Testis (tissue), 3 donors: ENCODE data around the gene WAPL. TPM values are rescaled to one million over a fixed set of nuclear protein-coding genes. Genes with fewer than 3 reads are reported as not detected.
A peak's percentile ranks its signal among the peaks of the same experiment; 100 is the strongest.

Source experiments
- DNase-seq: peaks from one replicate; pipeline ENCODE4 v3.0.0-alpha.2; 2019
- H3K27ac ChIP-seq, 2 donors: fragments of 200-600 bp; sonication (generic); one replicate each; pipeline ENCODE4 v1.5.1; 2019
- H3K27me3 ChIP-seq: fragments of 200-600 bp; sonication (generic); one replicate; pipeline ENCODE4 v1.5.1; 2019
- H3K36me3 ChIP-seq: fragments of 200-600 bp; sonication (generic); one replicate; pipeline ENCODE4 v1.5.1; 2017; ENCODE audit warnings: low read depth; ENCODE audit errors: missing control alignments
- H3K4me1 ChIP-seq: fragments of 200-600 bp; sonication (generic); one replicate; pipeline ENCODE4 v1.5.1; 2019
- H3K4me3 ChIP-seq, 2 donors: fragments of 200-600 bp; sonication (generic); one replicate each; pipeline ENCODE4 v1.5.1; 2017 to 2019
- H3K9me3 ChIP-seq: fragments of 200-600 bp; sonication (generic); one replicate; pipeline ENCODE4 v1.5.1; 2017
- CTCF ChIP-seq, 3 experiments: fragments of 450-650 bp in 2 of 3; fragments of 200-600 bp in 1 of 3; sonication (generic) in 1 of 3; IDR thresholded peaks; one replicate each; pipeline ENCODE4 v1.5.1; 2016 to 2019; ENCODE audit warnings: antibody characterized with exemption in 3 of 3, mild to moderate bottlenecking in 2 of 3, moderate library complexity in 1 of 3
- POLR2A ChIP-seq: fragments of 450-650 bp; IDR thresholded peaks from one replicate; pipeline ENCODE4 v1.6.1; 2017; ENCODE audit warnings: antibody characterized with exemption, mild to moderate bottlenecking, moderate library complexity
- WGBS, 2 donors: methylation state at CpG; one replicate each; pipeline ENCODE4 v1.1.5; 2018; 5-methylcytosine and 5-hydroxymethylcytosine counted together
- intact Hi-C: fragments of 100-400 bp; cut with DNase I; formaldehyde crosslinking; loops from one replicate; pipeline ENCODE4 v1.15.1; 2023; ENCODE audit warnings: low total_unique reads
- polyA plus RNA-seq: library from polyadenylated mRNA; stranded (reverse); fragments of 350-450 nt; fragmentation: Illumina TruSeq; extraction: RNeasy Lipid Tissue Mini Kit (QIAGEN cat#74804); gene quantifications from one replicate; pipeline ENCODE4 v1.2.3, GENCODE V29; 2014; ENCODE audit warnings: low read depth, low replicate concordance; ENCODE audit not compliant: insufficient read depth
- total RNA-seq, 2 donors: library from RNA; depleted of rRNA; stranded (reverse); fragments of >200 nt; gene quantifications; one replicate each; pipeline ENCODE4 v1.2.3, GENCODE V29; 2016

Gene WAPL
- total and polyA plus RNA-seq, 3 donors from 2014 or later, result 65.7 to 89.8 (median 80.8) TPM

- H3K9me3 ChIP-seq, result no peaks in the 10 kb centered on the region
- DNase-seq, result no peak
- H3K36me3 ChIP-seq, result no peaks in the 10 kb centered on the region
- no peaks in the 10 kb centered on the region for H3K27me3 ChIP-seq
- WGBS, 2 donors, result 96% methylated on average over 4 of the region's 4 CpGs
- H3K4me3 ChIP-seq, result no peak overlapping the region
- no peaks in the 10 kb centered on the region for H3K4me1 ChIP-seq
- TF ChIP-seq POLR2A, result no peak
- TF ChIP-seq CTCF (IDR thresholded peaks at IDR 0.05), result no peak
- H3K27ac ChIP-seq, result no peak overlapping the region
- intact Hi-C loops, result no loop called here
Measured at GRCh38 chr10:86451604-86451960, 70.0 kb downstream of the WAPL start.

- TF ChIP-seq CTCF (IDR thresholded peaks at IDR 0.05) (no peak), POLR2A (no peak)
- Histone ChIP-seq H3K4me3 (no peak overlapping the region), H3K27ac (no peak overlapping the region), H3K9me3 (no peaks in the 10 kb centered on the region), H3K27me3 (no peaks in the 10 kb centered on the region), H3K36me3 (no peaks in the 10 kb centered on the region), H3K4me1 (no peaks in the 10 kb centered on the region)
- WGBS, 2 donors, result 84% methylated on average over 7 of the region's 7 CpGs
- intact Hi-C loops, result no loop called here
- DNase-seq, result no peak
Measured at GRCh38 chr10:86450806-86451603, 70.6 kb downstream of the WAPL start.

- no peaks in the 10 kb centered on the region for H3K4me1 ChIP-seq
- H3K36me3 ChIP-seq, result no peaks in the 10 kb centered on the region
- no peak overlapping the region for H3K4me3 ChIP-seq
- H3K27ac ChIP-seq, result no peak overlapping the region
- intact Hi-C loops, result no loop called here
- H3K9me3 ChIP-seq, result no peaks in the 10 kb centered on the region
- DNase-seq, result no peak
- TF ChIP-seq POLR2A (no peak), CTCF (IDR thresholded peaks at IDR 0.05) (no peak)
- no peaks in the 10 kb centered on the region for H3K27me3 ChIP-seq
- WGBS, 2 donors, result 81 to 92% methylated on average over 7 of the region's 7 CpGs
Measured at GRCh38 chr10:86449926-86450558, 71.5 kb downstream of the WAPL start.

- Histone ChIP-seq H3K4me1 (no peaks in the 10 kb centered on the region), H3K4me3 (no peak overlapping the region), H3K36me3 (no peaks in the 10 kb centered on the region), H3K27ac (peak overlapping the region in 1 of 2 donors; percentile 22), H3K9me3 (no peaks in the 10 kb centered on the region), H3K27me3 (no peaks in the 10 kb centered on the region)
- 78 to 92% methylated on average over 1 of the region's 1 CpG for WGBS, 2 donors
- TF ChIP-seq CTCF (IDR thresholded peaks at IDR 0.05), result no peak
- no peak for TF ChIP-seq POLR2A
- intact Hi-C loops, result no loop called here
- DNase-seq, result no peak
Measured at GRCh38 chr10:86447432-86447831, 74.2 kb downstream of the WAPL start.
